AG04449 (cell line): ENCODE data around the gene HINFP.

Experiments
- CTCF ChIA-PET: fragments of 350-600 bp; formaldehyde crosslinking; extraction: SDS; loops from one replicate; lab custom pipeline; 2021; ENCODE audit warnings: antibody characterized with exemption; lab: Yijun Ruan, JAX
- POLR2A ChIA-PET: fragments of 400-600, 350-600 bp; formaldehyde crosslinking; extraction: SDS; loops from one replicate; lab custom pipeline; 2020; ENCODE audit warnings: antibody characterized with exemption, inconsistent platforms; lab: Yijun Ruan, JAX
- DNase-seq: peaks from one replicate; pipeline ENCODE4 v3.0.0-alpha.2; 2010; ENCODE audit warnings: low read depth, low spot score
- H3K4me3 ChIP-seq: 2 replicates; pipeline ENCODE4 v1.5.1; 2011; ENCODE audit warnings: low read depth, mild to moderate bottlenecking, control low read depth, low read length
- CTCF ChIP-seq: IDR thresholded peaks from one replicate; pipeline ENCODE4 v1.5.1; 2011; ENCODE audit warnings: mild to moderate bottlenecking, moderate library complexity, low read length, control low read depth, inconsistent platforms; ENCODE audit not compliant: insufficient read depth; ENCODE audit errors: missing control alignments

Gene HINFP

GRCh38 chr11:119121008-119121810 lies at the start of gene HINFP:
Gene HINFP (plus strand): TSS chr11:119121580. CDS start chr11:119126945, 5,365 bp downstream.
- no peak for TF ChIP-seq CTCF
- peak; percentile 88 for DNase-seq
- POLR2A ChIA-PET = interaction anchor here (0.8 to 2.0 kb wide), 6 partner anchors 13 to 198 kb away, joined by 3 to 7 read pairs (median 4); partner anchors contain the start of gene C2CD2L
- H3K4me3 ChIP-seq = peak within 1 kb of the TSS; percentile 100
- CTCF ChIA-PET = interaction anchor here (0.7 to 2.1 kb wide), 9 partner anchors 11 to 216 kb away, joined by 3 to 11 read pairs (median 3); partner anchors contain the start of genes C2CD2L, CBL and DPAGT1

- CTCF ChIA-PET = interaction anchor here (1.4 to 1.5 kb wide), 2 partner anchors 10 to 119 kb away, joined by 3 read pairs; partner anchors contain the start of gene VPS11
- DNase-seq = no peak
- TF ChIP-seq CTCF = no peak
- POLR2A ChIA-PET = interaction anchor here (0.5 kb wide), 1 partner anchor 44 kb away, joined by 3 read pairs; the partner anchor contains the start of gene HINFP
- H3K4me3 ChIP-seq = no peak overlapping the region
Observed at GRCh38 chr11:119077839-119078238, 43.5 kb upstream of the HINFP start.

GRCh38 chr11:119078675-119079420 lies 42.5 kb upstream of the HINFP start:
- TF ChIP-seq CTCF = no peak
- POLR2A ChIA-PET = interaction anchor here (0.9 kb wide), 1 partner anchor 11 kb away, joined by 3 read pairs; the partner anchor contains the start of gene VPS11
- CTCF ChIA-PET = interaction anchor here (1.4 kb wide), 1 partner anchor 11 kb away, joined by 3 read pairs; the partner anchor contains the start of gene VPS11
- H3K4me3 ChIP-seq = no peak overlapping the region
- no peak for DNase-seq

GRCh38 chr11:119081682-119082260 lies 39.6 kb upstream of the HINFP start:
- POLR2A ChIA-PET = no interaction called here
- no peak overlapping the region for H3K4me3 ChIP-seq
- no peak for DNase-seq
- no peak for TF ChIP-seq CTCF
- CTCF ChIA-PET = interaction anchor here (1.0 to 1.3 kb wide), 3 partner anchors 14 to 51 kb away, joined by 3 read pairs; partner anchors contain the start of gene VPS11

GRCh38 chr11:119084663-119085436 lies 36.5 kb upstream of the HINFP start, which contains the start of gene HMBS:
Gene HMBS (plus strand): TSS chr11:119084881. CDS start chr11:119085034, 153 bp downstream.
- peak within 1 kb of the TSS; percentile 94 for H3K4me3 ChIP-seq
- POLR2A ChIA-PET = interaction anchor here (0.5 to 3.1 kb wide), 9 partner anchors 10 to 64 kb away, joined by 3 to 50 read pairs (median 4); partner anchors contain the start of genes ABCG4, C2CD2L, DPAGT1 and VPS11
- CTCF ChIA-PET = interaction anchor here (1.1 to 3.5 kb wide), 8 partner anchors 10 to 291 kb away, joined by 3 to 24 read pairs (median 6); partner anchors contain the start of gene VPS11
- no peak for TF ChIP-seq CTCF
- no peak for DNase-seq
